Activated gamma-delta T cell (primary cell): ENCODE measurements around the gene NEUROD2.
A peak's percentile ranks its signal among the peaks of the same experiment; 100 is the strongest.

Source experiments
- DNase-seq: peaks from one replicate; lab custom pipeline; 2025; lab: John Stamatoyannopoulos, UW

Gene NEUROD2

GRCh38 chr17:39635614-39636176 lies 28.0 kb upstream of the NEUROD2 start:
- DNase-seq: no peak

GRCh38 chr17:39634384-39634871 lies 26.7 kb upstream of the NEUROD2 start:
- no peak for DNase-seq

- no peak for DNase-seq
Observed at GRCh38 chr17:39633570-39634183, 26.0 kb upstream of the NEUROD2 start.

GRCh38 chr17:39632153-39632941 lies 24.6 kb upstream of the NEUROD2 start:
- DNase-seq: no peak

GRCh38 chr17:39631403-39631802 lies 23.7 kb upstream of the NEUROD2 start:
- DNase-seq: no peak

GRCh38 chr17:39629898-39630297 lies 22.2 kb upstream of the NEUROD2 start:
- DNase-seq: no peak

- no peak for DNase-seq
Observed at GRCh38 chr17:39629494-39629880, 21.8 kb upstream of the NEUROD2 start.

- no peak for DNase-seq
Observed at GRCh38 chr17:39628655-39629493, 21.2 kb upstream of the NEUROD2 start.

GRCh38 chr17:39627712-39628516 lies 20.2 kb upstream of the NEUROD2 start:
- DNase-seq: no peak

- no peak for DNase-seq
Observed at GRCh38 chr17:39627047-39627711, 19.5 kb upstream of the NEUROD2 start.

GRCh38 chr17:39626171-39627046 lies 18.7 kb upstream of the NEUROD2 start, which contains the start of gene PPP1R1B:
PPP1R1B (plus strand) TSS chr17:39626952; CDS start chr17:39627393, 441 bp downstream.
- DNase-seq: no peak

GRCh38 chr17:39625198-39625785 lies 17.6 kb upstream of the NEUROD2 start:
- DNase-seq: no peak

- no peak for DNase-seq
Observed at GRCh38 chr17:39624313-39624712, 16.6 kb upstream of the NEUROD2 start.

GRCh38 chr17:39623356-39623950 lies 15.7 kb upstream of the NEUROD2 start:
- DNase-seq: peak; percentile 51

- no peak for DNase-seq
Observed at GRCh38 chr17:39622380-39623006, 14.8 kb upstream of the NEUROD2 start.

GRCh38 chr17:39621523-39622379 lies 14.0 kb upstream of the NEUROD2 start:
- DNase-seq: peak; percentile 30

GRCh38 chr17:39619786-39620101 lies 12.0 kb upstream of the NEUROD2 start:
- DNase-seq: no peak
